ENCODE measurements around the gene MRS2. TPM values are rescaled to one million over a fixed set of nuclear protein-coding genes. Genes with fewer than 3 reads are reported as not detected.
"Not testable (repeated sequence)": the region's sequence is repeated elsewhere in the genome, so short reads cannot be mapped to it uniquely, and the experiment has no call there.

Gene MRS2
- total RNA-seq, 1 donor from 2014 or later = 18.0 TPM

DNA sequence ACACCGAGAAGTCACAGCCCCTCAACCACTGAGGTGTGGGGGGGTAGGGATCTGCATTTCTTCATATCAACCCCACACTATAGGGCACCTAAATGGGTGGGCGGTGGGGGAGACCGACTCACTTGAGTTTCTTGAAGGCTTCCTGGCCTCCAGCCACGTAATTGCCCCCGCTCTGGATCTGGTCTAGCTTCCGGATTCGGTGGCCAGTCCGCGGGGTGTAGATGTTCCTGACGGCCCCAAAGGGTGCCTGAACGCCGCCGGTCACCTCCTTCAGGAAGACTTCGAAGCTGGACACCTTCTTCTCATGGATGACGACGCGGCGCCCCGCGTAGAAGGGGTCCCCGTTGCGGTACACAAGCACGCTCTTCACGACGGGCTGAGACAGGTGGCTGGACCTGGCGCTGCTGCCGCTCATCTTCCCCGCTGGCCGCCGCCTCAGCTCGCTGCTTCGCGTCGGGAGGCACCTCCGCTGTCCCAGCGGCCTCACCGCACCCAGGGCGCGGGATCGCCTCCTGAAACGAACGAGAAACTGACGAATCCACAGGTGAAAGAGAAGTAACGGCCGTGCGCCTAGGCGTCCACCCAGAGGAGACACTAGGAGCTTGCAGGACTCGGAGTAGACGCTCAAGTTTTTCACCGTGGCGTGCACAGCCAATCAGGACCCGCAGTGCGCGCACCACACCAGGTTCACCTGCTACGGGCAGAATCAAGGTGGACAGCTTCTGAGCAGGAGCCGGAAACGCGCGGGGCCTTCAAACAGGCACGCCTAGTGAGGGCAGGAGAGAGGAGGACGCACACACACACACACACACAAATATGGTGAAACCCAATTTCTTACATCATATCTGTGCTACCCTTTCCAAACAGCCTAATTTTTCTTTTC lies 45.2 kb upstream of the MRS2 start, which contains the start of gene DCDC2:
DCDC2 (minus strand) TSS at position 724 of the 883 bp plus-strand sequence; CDS start at position 415, 309 bp downstream.
- Mint-ChIP-seq H3K27ac (ENCODE audit: unreplicated experiment) (no peak within 1 kb of the TSS), H3K4me1 (ENCODE audit: low read depth) (peaks cover 7% of the 10 kb centered on the region), H3K9me3 (ENCODE audit: low read depth) (no peaks in the 10 kb centered on the region), H3K4me3 (ENCODE audit: unreplicated experiment) (peak within 1 kb of the TSS; percentile 26), H3K36me3 (ENCODE audit: low read depth) (no peaks in the 10 kb centered on the region), H3K27me3 (ENCODE audit: low read depth) (peaks cover 9% of the 10 kb centered on the region)
- TF ChIP-seq, protein P1, sequence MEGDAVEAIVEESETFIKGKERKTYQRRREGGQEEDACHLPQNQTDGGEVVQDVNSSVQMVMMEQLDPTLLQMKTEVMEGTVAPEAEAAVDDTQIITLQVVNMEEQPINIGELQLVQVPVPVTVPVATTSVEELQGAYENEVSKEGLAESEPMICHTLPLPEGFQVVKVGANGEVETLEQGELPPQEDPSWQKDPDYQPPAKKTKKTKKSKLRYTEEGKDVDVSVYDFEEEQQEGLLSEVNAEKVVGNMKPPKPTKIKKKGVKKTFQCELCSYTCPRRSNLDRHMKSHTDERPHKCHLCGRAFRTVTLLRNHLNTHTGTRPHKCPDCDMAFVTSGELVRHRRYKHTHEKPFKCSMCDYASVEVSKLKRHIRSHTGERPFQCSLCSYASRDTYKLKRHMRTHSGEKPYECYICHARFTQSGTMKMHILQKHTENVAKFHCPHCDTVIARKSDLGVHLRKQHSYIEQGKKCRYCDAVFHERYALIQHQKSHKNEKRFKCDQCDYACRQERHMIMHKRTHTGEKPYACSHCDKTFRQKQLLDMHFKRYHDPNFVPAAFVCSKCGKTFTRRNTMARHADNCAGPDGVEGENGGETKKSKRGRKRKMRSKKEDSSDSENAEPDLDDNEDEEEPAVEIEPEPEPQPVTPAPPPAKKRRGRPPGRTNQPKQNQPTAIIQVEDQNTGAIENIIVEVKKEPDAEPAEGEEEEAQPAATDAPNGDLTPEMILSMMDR (IDR thresholded peaks at IDR 0.05) = no peak
- DNase-seq (ENCODE audit: low spot score) = peak; percentile 91

DNA sequence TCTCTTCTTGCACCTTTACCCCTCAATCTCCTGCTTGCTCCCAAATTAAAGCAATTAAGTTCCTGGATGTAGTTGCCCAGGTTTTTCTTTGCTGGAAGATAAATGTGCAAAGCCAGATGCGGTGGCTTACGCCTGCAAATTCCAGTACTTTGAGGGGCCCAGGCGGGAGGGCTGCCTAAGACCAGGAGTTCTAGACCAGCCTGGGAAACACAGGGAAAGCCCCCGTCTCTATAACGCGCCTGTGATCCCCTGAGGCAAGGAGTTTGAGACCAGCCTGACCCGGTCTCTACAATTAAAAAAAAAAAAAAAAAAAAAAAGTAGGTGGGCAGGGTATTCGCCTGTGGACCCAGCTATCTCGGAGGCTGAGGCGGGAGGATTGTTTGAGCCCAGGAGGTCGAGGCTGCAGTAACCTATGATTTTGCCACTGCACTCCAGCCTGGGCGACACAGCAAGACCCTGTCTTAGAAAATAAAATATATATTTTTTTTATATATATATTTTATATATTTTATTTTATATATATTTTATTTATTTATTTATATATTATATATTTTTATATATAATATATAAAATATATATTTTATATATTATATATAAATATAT lies 44.4 kb upstream of the MRS2 start:
- Mint-ChIP-seq H3K36me3 (ENCODE audit: low read depth) (no peaks in the 10 kb centered on the region), H3K4me3 (ENCODE audit: unreplicated experiment) (no peak overlapping the region), H3K9me3 (ENCODE audit: low read depth) (no peaks in the 10 kb centered on the region), H3K27me3 (ENCODE audit: low read depth) (peaks cover 10% of the 10 kb centered on the region), H3K4me1 (ENCODE audit: low read depth) (peaks cover 7% of the 10 kb centered on the region), H3K27ac (ENCODE audit: unreplicated experiment) (no peak overlapping the region)
- no peak for DNase-seq (ENCODE audit: low spot score)
- TF ChIP-seq, protein P1 (IDR thresholded peaks at IDR 0.05) = no peak

DNA sequence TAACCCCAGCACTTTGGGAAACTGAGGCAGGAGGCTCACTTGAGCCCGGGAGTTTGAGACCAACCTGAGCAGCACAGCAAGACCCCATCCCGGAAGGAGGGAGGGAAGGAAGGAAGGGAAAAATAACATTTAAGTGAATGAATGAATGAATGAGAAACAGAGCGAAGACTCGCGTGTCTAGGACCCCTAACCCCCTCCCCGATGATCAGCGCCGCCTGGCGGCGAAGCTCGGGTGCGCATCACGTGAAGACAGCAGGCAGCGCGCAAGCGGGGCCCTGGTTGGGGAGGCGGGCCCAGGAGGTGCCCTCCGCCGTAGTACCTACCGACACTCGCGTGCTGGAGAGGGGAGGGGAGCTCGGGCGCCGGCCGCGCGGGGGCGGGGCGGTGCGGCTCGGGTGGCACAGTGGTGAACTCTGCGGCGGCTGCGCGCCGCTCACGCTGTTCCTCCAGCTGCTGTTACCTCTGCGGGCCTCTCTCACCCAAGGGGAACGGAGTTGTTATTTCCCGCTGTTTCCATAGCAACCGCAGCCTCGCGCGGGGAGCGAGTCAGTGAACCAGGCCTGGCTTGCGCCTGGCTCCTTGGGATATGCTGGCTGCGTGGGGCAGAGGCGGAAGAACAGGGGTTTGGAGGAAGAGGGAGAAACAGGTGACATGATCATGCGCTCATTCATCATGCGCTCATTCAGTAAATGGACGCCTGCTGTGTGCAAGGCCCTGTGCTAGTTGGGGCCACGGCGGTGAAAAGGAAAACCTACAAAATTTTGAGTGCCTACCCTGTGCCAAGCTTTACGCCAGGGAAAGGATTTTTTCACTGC lies 42.9 kb upstream of the MRS2 start:
- Mint-ChIP-seq H3K9me3 (ENCODE audit: low read depth) (no peaks in the 10 kb centered on the region), H3K27ac (ENCODE audit: unreplicated experiment) (peak overlapping the region; percentile 73), H3K36me3 (ENCODE audit: low read depth) (no peaks in the 10 kb centered on the region), H3K27me3 (ENCODE audit: low read depth) (peaks cover 12% of the 10 kb centered on the region), H3K4me3 (ENCODE audit: unreplicated experiment) (peak overlapping the region; percentile 75), H3K4me1 (ENCODE audit: low read depth) (peaks cover 7% of the 10 kb centered on the region)
- TF ChIP-seq, protein P1 (IDR thresholded peaks at IDR 0.05) = peak; percentile 100
- DNase-seq (ENCODE audit: low spot score) = no peak

DNA sequence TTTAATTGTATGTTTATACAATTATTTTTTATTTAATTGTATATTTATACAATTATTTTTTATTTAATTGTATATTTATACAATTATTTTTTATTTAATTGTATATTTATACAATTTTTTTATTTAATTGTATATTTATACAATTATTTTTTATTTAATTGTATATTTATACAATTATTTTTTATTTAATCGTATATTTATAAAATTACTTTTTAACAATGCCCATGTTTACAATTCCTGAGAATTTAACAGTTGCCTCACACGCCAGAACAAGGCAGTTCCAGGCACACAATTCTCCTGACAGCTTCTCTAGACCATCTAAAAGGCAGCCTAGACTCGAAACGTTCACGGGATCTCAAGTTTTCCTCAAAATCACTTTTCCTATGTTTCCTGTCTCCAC lies 40.4 kb upstream of the MRS2 start:
- H3K36me3 Mint-ChIP-seq (ENCODE audit: low read depth); H3K27ac Mint-ChIP-seq (ENCODE audit: unreplicated experiment); H3K4me3 Mint-ChIP-seq (ENCODE audit: unreplicated experiment); H3K4me1 Mint-ChIP-seq (ENCODE audit: low read depth); DNase-seq (ENCODE audit: low spot score); H3K9me3 Mint-ChIP-seq (ENCODE audit: low read depth); H3K27me3 Mint-ChIP-seq (ENCODE audit: low read depth): not testable (repeated sequence)

DNA sequence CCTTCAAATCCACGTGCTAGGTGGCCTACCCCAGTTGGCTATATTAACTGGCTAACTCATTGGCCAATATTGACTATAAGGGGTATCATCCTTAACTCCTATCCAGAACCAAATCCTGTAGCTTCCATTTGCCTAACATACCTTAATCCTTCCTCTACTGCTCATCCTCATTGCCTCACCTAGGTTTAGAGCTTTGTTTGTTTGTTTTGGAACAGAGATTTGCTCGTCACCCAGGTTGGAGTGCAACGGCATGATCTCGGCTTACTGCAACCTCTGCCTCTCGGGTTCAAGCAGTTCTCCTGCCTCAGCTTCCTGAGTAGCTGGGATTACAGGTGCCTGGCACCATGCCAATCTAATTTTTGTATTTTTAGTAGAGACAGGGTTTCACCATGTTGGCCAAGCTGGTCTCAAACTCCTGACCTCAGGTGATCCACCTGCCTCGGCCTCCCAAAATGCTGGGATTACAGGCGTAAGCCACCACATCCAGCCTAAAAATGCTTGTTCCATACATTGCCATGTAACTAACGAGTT lies 37.6 kb upstream of the MRS2 start:
- H3K36me3 Mint-ChIP-seq (ENCODE audit: low read depth); DNase-seq (ENCODE audit: low spot score); H3K4me1 Mint-ChIP-seq (ENCODE audit: low read depth); H3K4me3 Mint-ChIP-seq (ENCODE audit: unreplicated experiment); H3K27me3 Mint-ChIP-seq (ENCODE audit: low read depth); H3K9me3 Mint-ChIP-seq (ENCODE audit: low read depth); H3K27ac Mint-ChIP-seq (ENCODE audit: unreplicated experiment): not testable (repeated sequence)

DNA sequence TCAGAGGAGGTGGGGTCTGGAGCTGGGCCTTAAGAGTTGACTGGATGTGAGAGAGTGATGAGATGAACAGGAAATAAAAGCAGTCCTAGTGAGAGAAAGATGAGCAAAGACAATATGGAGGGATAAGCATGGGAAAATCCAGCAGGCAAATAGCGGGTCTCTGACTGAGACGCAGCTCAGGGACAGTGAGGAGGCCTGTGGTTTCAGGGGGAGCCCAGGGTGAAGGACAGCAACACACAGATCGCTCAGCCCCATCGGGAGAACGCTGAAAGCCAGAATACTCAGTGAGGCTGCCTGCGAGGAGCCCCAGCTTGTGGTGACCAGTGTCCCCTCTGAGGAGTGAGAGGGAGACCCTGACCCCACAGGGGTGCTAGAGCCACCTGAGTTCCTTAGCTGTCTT lies 28.1 kb upstream of the MRS2 start:
- Mint-ChIP-seq H3K27me3 (ENCODE audit: low read depth) (peaks cover 3% of the 10 kb centered on the region), H3K4me3 (ENCODE audit: unreplicated experiment) (no peak overlapping the region), H3K4me1 (ENCODE audit: low read depth) (no peaks in the 10 kb centered on the region), H3K27ac (ENCODE audit: unreplicated experiment) (no peak overlapping the region), H3K9me3 (ENCODE audit: low read depth) (peaks cover 3% of the 10 kb centered on the region), H3K36me3 (ENCODE audit: low read depth) (no peaks in the 10 kb centered on the region)
- no peak for DNase-seq (ENCODE audit: low spot score)
- TF ChIP-seq, protein P1 (IDR thresholded peaks at IDR 0.05) = no peak
